A549 treated with AZD9567 at 1 μM for 4 hours (cell line): ENCODE measurements around the gene SP6. TPM values are rescaled to one million over a fixed set of nuclear protein-coding genes. Genes with fewer than 3 reads are reported as not detected.

Source experiments
- total RNA-seq: library from RNA; stranded (reverse); fragments of 200-300 nt; extraction: Qiagen RNA extraction; gene quantifications from 5 replicates; pipeline ENCODE4 v1.2.3, GENCODE V29; 2022; ENCODE audit not compliant: insufficient read depth

SP6 gene
- 1.2 to 4.1 TPM (median 3.7 TPM) in 5 replicates for total RNA-seq

GRCh38 chr17:47850692-47851573, at the start of gene SP6:
SP6 (minus strand) TSS chr17:47851163; CDS start chr17:47848429, 2,734 bp downstream.

GRCh38 chr17:47895856-47896671, 45.1 kb upstream of the SP6 start, which contains the start of gene SP2:
SP2 (plus strand) TSS chr17:47896236; CDS start chr17:47896287, 51 bp downstream.

GRCh38 chr17:47840742-47841487, 10.0 kb downstream of the SP6 start, which contains the start of gene SCRN2:
SCRN2 (minus strand) TSS chr17:47841273; CDS start chr17:47840843, 430 bp downstream.

GRCh38 chr17:47831003-47831933, 19.7 kb downstream of the SP6 start, which contains the start of the genes LRRC46 and MRPL10:
LRRC46 (plus strand) TSS chr17:47831670; CDS start chr17:47831990, 320 bp downstream.
MRPL10 (minus strand) TSS chr17:47831541; CDS start chr17:47831511, 30 bp downstream.

GRCh38 chr17:47821424-47822391, 29.3 kb downstream of the SP6 start, which contains the start of gene OSBPL7:
OSBPL7 (minus strand) TSS chr17:47821794; CDS start chr17:47820278, 1,516 bp downstream.

Other genes starting within 250 kb of the SP6 start
- 265 to 368 TPM (median 293 TPM) in 5 replicates for gene KPNB1, start 201.2 kb downstream of the SP6 start, total RNA-seq
- 0.93 to 4.6 TPM (median 4.0 TPM) in 5 replicates for gene TBKBP1, start 157.0 kb downstream of the SP6 start, total RNA-seq
- gene TBX21, start 117.9 kb downstream of the SP6 start, total RNA-seq: 0.14 to 0.35 TPM (median 0.19 TPM) in 4 of 5 replicates, not detected in the other
- 9.7 to 18.4 TPM (median 15.1 TPM) in 5 replicates for gene OSBPL7, start 29.4 kb downstream of the SP6 start, total RNA-seq
- 94.1 to 145 TPM (median 94.9 TPM) in 5 replicates for gene MRPL10, start 19.6 kb downstream of the SP6 start, total RNA-seq
- gene LRRC46, start 19.5 kb downstream of the SP6 start, total RNA-seq: 2.3 to 6.0 TPM (median 3.0 TPM) in 5 replicates
- 25.5 to 38.9 TPM (median 36.9 TPM) in 5 replicates for gene SCRN2, start 9.9 kb downstream of the SP6 start, total RNA-seq
- 14.3 to 18.4 TPM (median 16.3 TPM) in 5 replicates for gene SP2, start 45.1 kb upstream of the SP6 start, total RNA-seq
- gene PNPO, start 90.4 kb upstream of the SP6 start, total RNA-seq: 19.8 to 23.6 TPM (median 21.4 TPM) in 5 replicates
- gene PRR15L, start 106.7 kb upstream of the SP6 start, total RNA-seq: 1.00 to 1.3 TPM (median 1.2 TPM) in 4 of 5 replicates, not detected in the other
- 82.0 to 121 TPM (median 111 TPM) in 5 replicates for gene CDK5RAP3, start 120.0 kb upstream of the SP6 start, total RNA-seq
- 14.1 to 24.4 TPM (median 16.2 TPM) in 5 replicates for gene COPZ2, start 186.6 kb upstream of the SP6 start, total RNA-seq
- 105 to 127 TPM (median 123 TPM) in 5 replicates for gene NFE2L1, start 197.2 kb upstream of the SP6 start, total RNA-seq